Measurements from ENCODE around the gene ATP6V0B.

The ATP6V0B gene

DNA sequence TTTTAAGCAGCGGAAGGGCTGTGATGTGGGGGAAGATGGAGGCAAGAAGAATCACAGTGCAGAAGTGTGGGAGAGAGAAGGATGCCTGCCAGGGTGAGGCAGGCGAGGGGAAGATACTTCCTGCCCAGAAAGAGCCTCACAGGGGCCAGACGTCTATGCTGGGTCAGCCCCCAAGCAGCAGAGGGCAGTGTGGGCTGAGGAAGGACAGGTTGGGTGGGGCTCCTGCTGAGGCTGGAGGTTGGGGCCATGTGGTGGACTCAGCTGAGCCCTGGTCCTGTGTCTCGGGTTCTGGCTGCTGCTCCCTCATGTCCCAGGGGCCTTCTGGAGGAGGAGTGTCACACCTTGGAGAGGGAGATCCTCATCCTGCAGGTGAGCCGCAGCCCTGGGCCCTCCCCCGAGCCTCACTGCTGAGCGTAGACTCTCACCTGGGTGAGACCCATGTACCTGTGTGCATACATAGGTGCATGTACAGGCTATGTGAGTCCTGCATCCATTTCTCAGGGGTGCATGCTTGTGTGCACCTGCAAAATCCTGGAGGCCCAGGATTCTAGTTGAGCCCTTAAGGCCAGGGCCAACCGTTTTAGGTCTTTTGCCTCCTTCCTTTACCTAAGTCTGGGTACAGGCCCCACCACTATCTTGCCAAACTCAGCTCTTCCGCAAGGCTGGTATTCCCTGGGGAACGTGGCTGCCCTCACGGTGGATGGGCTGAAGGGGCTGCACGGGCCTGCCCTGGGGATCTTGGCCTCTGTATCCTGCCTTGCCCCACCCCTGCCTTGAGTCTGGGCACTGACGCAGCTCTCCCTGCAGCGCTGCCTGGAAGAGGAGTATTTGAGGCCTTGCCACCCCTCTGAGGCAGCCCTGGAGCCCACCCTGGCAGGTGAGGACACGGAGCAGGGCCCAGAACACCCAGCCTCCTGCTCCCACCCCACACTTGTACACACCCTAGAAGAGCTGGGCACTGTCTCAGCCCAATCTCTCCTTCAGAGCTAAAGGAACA is 20.3 kb downstream of the ATP6V0B start:
- TF ChIP-seq, protein P1, sequence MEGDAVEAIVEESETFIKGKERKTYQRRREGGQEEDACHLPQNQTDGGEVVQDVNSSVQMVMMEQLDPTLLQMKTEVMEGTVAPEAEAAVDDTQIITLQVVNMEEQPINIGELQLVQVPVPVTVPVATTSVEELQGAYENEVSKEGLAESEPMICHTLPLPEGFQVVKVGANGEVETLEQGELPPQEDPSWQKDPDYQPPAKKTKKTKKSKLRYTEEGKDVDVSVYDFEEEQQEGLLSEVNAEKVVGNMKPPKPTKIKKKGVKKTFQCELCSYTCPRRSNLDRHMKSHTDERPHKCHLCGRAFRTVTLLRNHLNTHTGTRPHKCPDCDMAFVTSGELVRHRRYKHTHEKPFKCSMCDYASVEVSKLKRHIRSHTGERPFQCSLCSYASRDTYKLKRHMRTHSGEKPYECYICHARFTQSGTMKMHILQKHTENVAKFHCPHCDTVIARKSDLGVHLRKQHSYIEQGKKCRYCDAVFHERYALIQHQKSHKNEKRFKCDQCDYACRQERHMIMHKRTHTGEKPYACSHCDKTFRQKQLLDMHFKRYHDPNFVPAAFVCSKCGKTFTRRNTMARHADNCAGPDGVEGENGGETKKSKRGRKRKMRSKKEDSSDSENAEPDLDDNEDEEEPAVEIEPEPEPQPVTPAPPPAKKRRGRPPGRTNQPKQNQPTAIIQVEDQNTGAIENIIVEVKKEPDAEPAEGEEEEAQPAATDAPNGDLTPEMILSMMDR (conservative IDR thresholded peaks at IDR 0.05; ENCODE audit: control insufficient read depth, insufficient read depth, low read depth, low read length) = peak; percentile 51
- H3K4me3 ChIP-seq (ENCODE audit: control insufficient read depth, low read depth, low read length) = no peak overlapping the region
- peak; percentile 47 for DNase-seq (ENCODE audit: low read depth)

DNA sequence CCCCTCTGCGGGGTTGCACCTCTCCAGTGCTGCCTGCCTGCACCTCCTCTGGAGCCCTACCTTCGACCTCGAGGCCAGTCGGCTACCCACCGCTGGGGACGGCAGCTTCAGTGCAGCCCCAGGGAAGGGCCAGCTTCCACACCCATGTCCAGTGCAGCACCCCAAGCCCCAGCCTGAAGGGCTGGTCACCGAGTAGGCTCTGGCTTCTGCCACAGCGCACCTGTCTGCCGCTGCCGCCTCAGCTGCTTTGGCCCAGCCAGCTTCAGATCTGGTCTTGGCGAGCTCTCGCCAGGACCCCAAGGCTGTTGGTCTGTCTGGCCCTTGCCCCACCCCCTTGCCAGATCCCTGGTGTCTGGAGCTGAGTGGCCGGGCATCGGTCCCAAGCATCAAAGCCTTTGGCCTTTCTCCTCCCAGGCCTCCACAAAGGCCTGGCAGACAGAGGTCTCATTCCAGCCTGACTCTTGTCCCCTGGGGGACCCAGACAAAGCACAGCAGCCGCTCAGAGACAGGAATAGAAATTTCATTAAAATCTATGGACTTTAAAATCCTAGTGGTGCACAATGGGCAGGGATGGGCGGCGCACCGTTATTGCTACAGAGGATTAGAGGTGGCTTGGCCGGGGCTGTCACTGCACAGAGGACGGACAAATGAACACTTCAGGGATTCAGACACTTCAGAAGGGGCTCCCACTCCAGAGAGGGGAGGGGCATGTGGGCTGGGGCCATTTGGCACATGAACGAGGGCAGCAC is 21.4 kb downstream of the ATP6V0B start:
- H3K4me3 ChIP-seq (ENCODE audit: control insufficient read depth, low read depth, low read length) = no peak overlapping the region
- no peak for DNase-seq (ENCODE audit: low read depth)
- TF ChIP-seq, protein P1 (conservative IDR thresholded peaks at IDR 0.05; ENCODE audit: control insufficient read depth, insufficient read depth, low read depth, low read length) = no peak

DNA sequence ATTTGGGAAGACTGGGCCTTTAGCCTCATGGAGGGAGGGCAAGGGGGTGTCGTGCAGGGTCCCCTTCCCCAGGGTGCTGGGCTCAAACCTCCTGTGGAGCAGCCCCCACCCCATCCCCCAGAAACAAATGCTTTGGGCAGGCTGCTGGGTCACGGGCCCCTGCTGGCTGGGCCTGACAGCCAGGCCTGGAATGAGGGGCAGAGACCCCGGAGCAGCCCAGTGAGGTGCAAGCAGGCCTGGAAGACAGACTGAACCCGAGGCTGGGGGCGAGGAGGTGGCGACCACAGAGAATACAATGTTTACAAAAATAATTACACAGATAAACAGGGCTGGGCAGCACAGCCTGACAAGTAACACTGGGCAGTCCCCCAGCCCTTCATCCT is 22.0 kb downstream of the ATP6V0B start:
- no peak for DNase-seq (ENCODE audit: low read depth)
- TF ChIP-seq, protein P1 (conservative IDR thresholded peaks at IDR 0.05; ENCODE audit: control insufficient read depth, insufficient read depth, low read depth, low read length) = no peak
- H3K4me3 ChIP-seq (ENCODE audit: control insufficient read depth, low read depth, low read length) = no peak overlapping the region

DNA sequence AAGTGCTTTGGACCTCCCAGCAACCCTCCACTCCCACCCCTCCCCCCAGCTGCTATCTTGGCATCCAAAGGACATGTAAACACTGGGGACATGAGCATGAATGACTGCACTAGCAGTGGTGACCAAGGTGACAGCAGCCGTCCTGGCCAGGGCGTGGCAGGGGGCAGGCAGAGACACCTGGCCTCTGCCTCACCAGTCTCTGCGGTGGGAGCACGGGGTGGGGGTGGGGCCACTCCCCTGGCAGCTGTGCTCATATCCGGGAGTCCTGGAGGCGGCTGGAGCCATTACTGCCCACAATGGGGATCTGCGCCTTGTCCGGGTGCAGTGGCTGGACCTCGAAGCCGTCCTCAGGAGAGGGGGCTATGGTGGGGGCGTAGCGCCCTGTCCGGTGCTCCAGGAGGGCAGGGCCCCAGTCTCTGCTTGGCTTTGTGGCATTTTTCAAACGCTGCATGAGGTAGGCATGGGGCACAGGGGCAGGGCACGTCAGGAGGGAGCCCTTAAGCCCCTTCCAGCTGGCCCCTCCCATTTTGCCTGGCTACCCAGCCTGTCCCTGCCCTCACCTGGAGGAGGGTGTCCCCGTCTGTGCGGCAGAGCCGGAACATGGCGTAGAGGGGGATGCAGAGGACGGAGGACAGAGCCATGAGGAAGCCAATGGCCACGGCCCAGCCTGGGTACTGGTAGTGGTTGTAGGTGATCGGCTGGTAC is 22.7 kb downstream of the ATP6V0B start:
- TF ChIP-seq, protein P1 (conservative IDR thresholded peaks at IDR 0.05; ENCODE audit: control insufficient read depth, insufficient read depth, low read depth, low read length) = no peak
- no peak for DNase-seq (ENCODE audit: low read depth)
- H3K4me3 ChIP-seq (ENCODE audit: control insufficient read depth, low read depth, low read length) = no peak overlapping the region

DNA sequence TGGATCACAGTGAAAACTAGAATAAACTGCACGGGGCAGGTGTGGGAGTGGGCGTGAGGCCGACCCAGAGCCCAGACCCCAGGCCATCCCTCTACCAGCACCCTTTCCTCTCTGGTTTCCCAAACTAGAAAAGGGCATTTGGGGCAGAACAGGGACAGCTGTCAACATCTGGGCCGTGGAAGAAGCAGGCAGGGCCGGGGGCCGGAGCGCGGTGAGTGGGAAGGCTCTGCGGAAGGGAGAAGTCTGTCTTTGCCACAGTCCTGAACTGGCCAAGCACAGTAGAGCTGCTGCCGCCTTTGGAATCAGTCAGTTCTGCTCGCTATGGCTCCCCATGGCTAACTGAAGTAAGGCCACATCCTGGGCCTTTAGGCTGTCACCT is 23.2 kb downstream of the ATP6V0B start:
- H3K4me3 ChIP-seq (ENCODE audit: control insufficient read depth, low read depth, low read length) = no peak overlapping the region
- DNase-seq (ENCODE audit: low read depth) = no peak
- TF ChIP-seq, protein P1 (conservative IDR thresholded peaks at IDR 0.05; ENCODE audit: control insufficient read depth, insufficient read depth, low read depth, low read length) = no peak

DNA sequence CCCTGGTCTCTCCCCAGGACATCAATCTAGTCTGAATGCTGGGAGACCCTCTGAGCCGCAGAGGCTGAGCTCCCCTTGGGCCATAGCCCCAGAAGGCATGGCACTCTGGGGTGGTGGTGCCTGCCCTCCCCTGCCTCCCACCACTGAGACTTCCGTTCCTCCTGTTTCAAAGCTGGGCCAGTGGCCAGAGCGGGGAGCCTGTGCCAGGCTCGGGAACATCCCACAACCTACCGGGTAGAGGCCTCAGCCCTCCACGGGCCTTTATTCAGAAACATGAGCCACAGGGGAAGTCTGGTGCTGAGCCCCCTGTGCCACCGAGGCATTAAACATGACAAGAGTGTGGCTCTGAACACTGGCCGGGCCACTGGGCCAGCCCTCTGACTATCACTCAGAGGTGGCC is 24.7 kb downstream of the ATP6V0B start:
- TF ChIP-seq, protein P1 (conservative IDR thresholded peaks at IDR 0.05; ENCODE audit: control insufficient read depth, insufficient read depth, low read depth, low read length) = no peak
- DNase-seq (ENCODE audit: low read depth) = no peak
- no peak overlapping the region for H3K4me3 ChIP-seq (ENCODE audit: control insufficient read depth, low read depth, low read length)

All from fibroblast of mammary gland (primary cell).